Glutamatergic neuron (in vitro differentiated cells): ENCODE results near the gene MYO15B. TPM values are rescaled to one million over a fixed set of nuclear protein-coding genes. Genes with fewer than 3 reads are reported as not detected.

Experiments
- DNase-seq: peaks from one replicate; pipeline ENCODE4 v3.0.0; 2022
- H3K27ac Mint-ChIP-seq: one replicate; pipeline ENCODE4 v1.8.0; 2020; ENCODE audit warnings: mild to moderate bottlenecking, mixed read lengths, inconsistent platforms; ENCODE audit not compliant: unreplicated experiment
- H3K27me3 Mint-ChIP-seq: one replicate; pipeline ENCODE4 v1.8.0; 2020; ENCODE audit warnings: mild to moderate bottlenecking, moderate library complexity, mixed read lengths, inconsistent platforms; ENCODE audit not compliant: unreplicated experiment
- H3K36me3 Mint-ChIP-seq: one replicate; pipeline ENCODE4 v1.8.0; 2020; ENCODE audit warnings: mild to moderate bottlenecking, mixed read lengths, inconsistent platforms; ENCODE audit not compliant: unreplicated experiment
- H3K4me1 Mint-ChIP-seq: one replicate; pipeline ENCODE4 v1.8.0; 2020; ENCODE audit warnings: mild to moderate bottlenecking, low read depth, mixed read lengths, inconsistent platforms; ENCODE audit not compliant: unreplicated experiment
- H3K4me3 Mint-ChIP-seq: one replicate; pipeline ENCODE4 v1.8.0; 2020; ENCODE audit warnings: mild to moderate bottlenecking, mixed read lengths, inconsistent platforms; ENCODE audit not compliant: unreplicated experiment
- H3K9me3 Mint-ChIP-seq: one replicate; pipeline ENCODE4 v1.8.0; 2020; ENCODE audit warnings: mild to moderate bottlenecking, moderate library complexity, mixed read lengths, inconsistent platforms; ENCODE audit not compliant: unreplicated experiment
- total RNA-seq: library from RNA; stranded (reverse); fragmentation: NEBNext Ultra II Directional; extraction: Animal tissue kit (Norgen Biotek cat#: 25700); gene quantifications from one replicate; pipeline ENCODE4 v1.2.1, GENCODE V29; 2021; ENCODE audit not compliant: unreplicated experiment
- TF ChIP-seq, protein P1 (sequence below): fragments of 200-600 bp; sonication (generic); IDR thresholded peaks from one replicate; pipeline ENCODE4 v1.5.0; 2021; ENCODE audit not compliant: partially characterized antibody, unreplicated experiment

The MYO15B gene
- total RNA-seq, 1 donor from 2014 or later = 82.6 TPM

DNA sequence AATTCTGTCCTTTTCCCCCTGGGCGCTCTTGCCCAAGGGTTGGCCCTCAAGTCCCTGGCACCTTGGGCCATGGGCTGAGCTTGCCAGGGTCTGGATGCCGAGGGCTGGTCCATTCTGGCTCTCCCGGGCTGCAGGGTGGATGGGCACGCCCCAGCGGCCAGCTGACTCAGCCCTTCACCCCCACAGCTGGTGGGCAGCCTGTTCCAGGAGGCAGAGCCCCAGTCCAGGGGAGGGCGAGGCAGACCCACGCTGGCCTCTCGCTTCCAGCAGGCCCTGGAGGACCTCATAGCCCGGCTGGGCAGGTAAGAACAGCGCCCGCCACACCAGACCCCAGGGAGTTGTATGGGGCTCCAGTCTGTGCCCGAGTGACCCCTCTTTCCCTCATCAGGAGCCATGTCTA is 15.0 kb downstream of the MYO15B start:
- TF ChIP-seq, protein P1, sequence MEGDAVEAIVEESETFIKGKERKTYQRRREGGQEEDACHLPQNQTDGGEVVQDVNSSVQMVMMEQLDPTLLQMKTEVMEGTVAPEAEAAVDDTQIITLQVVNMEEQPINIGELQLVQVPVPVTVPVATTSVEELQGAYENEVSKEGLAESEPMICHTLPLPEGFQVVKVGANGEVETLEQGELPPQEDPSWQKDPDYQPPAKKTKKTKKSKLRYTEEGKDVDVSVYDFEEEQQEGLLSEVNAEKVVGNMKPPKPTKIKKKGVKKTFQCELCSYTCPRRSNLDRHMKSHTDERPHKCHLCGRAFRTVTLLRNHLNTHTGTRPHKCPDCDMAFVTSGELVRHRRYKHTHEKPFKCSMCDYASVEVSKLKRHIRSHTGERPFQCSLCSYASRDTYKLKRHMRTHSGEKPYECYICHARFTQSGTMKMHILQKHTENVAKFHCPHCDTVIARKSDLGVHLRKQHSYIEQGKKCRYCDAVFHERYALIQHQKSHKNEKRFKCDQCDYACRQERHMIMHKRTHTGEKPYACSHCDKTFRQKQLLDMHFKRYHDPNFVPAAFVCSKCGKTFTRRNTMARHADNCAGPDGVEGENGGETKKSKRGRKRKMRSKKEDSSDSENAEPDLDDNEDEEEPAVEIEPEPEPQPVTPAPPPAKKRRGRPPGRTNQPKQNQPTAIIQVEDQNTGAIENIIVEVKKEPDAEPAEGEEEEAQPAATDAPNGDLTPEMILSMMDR = no peak
- H3K27ac Mint-ChIP-seq = no peak overlapping the region
- peaks cover 1% of the 10 kb centered on the region for H3K9me3 Mint-ChIP-seq
- no peaks in the 10 kb centered on the region for H3K27me3 Mint-ChIP-seq
- H3K4me3 Mint-ChIP-seq = no peak overlapping the region
- no peak for DNase-seq
- peaks cover 5% of the 10 kb centered on the region for H3K4me1 Mint-ChIP-seq
- H3K36me3 Mint-ChIP-seq = no peaks in the 10 kb centered on the region

DNA sequence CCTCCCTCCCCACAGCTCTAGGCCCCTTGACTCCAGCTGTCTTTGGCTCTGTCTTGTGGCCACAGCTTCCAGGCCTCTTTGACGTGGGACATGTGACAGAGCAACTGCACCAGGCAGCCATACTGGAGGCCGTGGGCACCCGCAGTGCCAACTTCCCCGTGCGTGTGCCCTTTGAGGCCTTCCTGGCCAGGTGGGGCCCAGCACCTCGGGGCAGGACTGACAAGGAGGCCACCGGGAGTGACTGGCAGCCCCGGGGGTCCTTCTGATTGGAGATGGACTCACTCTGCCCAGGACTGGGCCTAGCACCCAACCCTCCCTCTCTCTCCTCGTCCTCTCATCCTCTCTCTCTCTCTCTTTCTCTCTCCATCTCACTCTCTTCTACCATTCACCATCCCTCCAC is 15.5 kb downstream of the MYO15B start:
- DNase-seq = no peak
- no peak overlapping the region for H3K27ac Mint-ChIP-seq
- H3K9me3 Mint-ChIP-seq = peaks cover 1% of the 10 kb centered on the region
- no peak overlapping the region for H3K4me3 Mint-ChIP-seq
- peaks cover 5% of the 10 kb centered on the region for H3K4me1 Mint-ChIP-seq
- no peaks in the 10 kb centered on the region for H3K36me3 Mint-ChIP-seq
- TF ChIP-seq, protein P1 = no peak
- H3K27me3 Mint-ChIP-seq = no peaks in the 10 kb centered on the region

DNA sequence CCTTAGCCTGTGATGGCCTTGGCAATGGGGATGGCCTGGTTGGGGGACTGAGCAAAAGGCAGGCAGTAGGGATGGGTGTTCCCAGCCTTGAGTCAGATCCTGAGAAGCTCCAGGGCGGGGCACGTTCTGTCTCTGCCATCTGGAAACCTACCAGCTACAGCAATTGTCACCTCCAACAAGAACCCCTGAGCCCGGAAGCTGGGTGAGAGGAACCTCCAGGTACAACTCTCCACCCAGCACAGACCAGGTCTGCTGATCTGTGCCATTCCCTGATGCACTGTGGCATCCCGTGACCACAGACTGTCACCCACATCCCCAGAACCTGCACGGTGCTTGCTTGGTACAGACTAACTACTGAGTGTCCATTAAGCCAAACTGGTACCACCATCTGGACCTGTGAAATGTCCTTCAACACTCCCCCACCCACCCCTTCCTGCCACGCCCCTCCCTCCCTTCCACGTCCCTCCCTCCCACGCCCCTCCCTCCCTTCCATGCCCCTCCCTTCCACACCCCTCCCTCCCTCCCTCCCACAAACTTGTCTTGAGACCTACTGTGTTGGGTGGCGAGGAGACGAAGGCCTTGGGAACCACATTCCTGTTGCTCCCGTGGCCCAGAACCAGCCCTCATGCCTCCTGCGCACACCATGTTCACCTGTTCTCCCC is 16.6 kb downstream of the MYO15B start:
- TF ChIP-seq, protein P1 = no peak
- H3K4me1 Mint-ChIP-seq = peaks cover 5% of the 10 kb centered on the region
- H3K9me3 Mint-ChIP-seq = peaks cover 1% of the 10 kb centered on the region
- no peak for DNase-seq
- no peak overlapping the region for H3K4me3 Mint-ChIP-seq
- no peaks in the 10 kb centered on the region for H3K36me3 Mint-ChIP-seq
- no peaks in the 10 kb centered on the region for H3K27me3 Mint-ChIP-seq
- H3K27ac Mint-ChIP-seq = no peak overlapping the region

DNA sequence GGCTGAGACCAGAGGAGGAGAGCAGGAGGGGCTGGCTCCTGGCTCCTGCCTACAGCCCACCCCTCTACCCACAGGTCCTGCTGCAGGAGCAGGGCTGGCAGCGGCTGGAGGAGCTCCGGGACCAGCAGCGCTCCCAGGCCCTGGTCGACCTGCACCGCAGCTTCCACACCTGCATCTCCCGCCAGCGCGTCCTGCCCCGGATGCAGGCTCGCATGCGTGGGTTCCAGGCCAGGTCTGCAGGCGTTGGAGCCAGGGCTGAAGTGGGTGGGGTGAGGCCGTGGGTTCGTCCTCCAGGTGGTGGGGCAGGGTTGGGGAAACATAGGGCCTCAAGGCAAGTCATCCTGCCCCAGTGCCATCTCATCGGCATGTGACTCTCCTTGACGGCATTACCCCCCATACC is 18.2 kb downstream of the MYO15B start:
- Mint-ChIP-seq H3K4me1 (peaks cover 5% of the 10 kb centered on the region), H3K4me3 (no peak overlapping the region), H3K27ac (no peak overlapping the region), H3K36me3 (no peaks in the 10 kb centered on the region), H3K27me3 (no peaks in the 10 kb centered on the region), H3K9me3 (peaks cover 1% of the 10 kb centered on the region)
- DNase-seq = no peak
- TF ChIP-seq, protein P1 = no peak

DNA sequence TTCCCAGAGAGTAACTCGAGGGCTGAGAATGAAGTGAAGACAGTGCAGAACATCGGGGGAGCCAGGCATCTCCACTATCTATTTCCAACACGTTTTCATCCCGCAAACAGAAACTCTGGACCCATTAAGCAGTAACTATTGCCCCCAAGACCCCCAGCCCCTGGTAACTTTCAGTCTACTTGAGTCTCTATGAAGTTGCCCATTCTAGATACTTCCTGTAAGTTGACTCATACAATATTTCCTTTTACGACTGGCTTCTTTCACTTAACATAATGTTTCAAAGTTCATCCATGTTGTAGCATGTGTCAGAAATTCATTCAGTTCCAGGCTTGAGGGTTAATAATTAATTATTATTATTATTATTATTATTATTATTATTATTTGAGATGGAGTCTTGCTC is 19.5 kb downstream of the MYO15B start:
- Mint-ChIP-seq H3K27ac (no peak overlapping the region), H3K9me3 (no peaks in the 10 kb centered on the region), H3K36me3 (no peaks in the 10 kb centered on the region), H3K4me1 (peaks cover 5% of the 10 kb centered on the region), H3K4me3 (no peak overlapping the region), H3K27me3 (peaks cover 2% of the 10 kb centered on the region)
- DNase-seq = no peak
- TF ChIP-seq, protein P1 = no peak
